ENCODE results near the gene CBLB. TPM values are rescaled to one million over a fixed set of nuclear protein-coding genes. Genes with fewer than 3 reads are reported as not detected.

CBLB gene
- total and polyA plus RNA-seq, 2 donors, result 14.4 to 126 TPM

DNA sequence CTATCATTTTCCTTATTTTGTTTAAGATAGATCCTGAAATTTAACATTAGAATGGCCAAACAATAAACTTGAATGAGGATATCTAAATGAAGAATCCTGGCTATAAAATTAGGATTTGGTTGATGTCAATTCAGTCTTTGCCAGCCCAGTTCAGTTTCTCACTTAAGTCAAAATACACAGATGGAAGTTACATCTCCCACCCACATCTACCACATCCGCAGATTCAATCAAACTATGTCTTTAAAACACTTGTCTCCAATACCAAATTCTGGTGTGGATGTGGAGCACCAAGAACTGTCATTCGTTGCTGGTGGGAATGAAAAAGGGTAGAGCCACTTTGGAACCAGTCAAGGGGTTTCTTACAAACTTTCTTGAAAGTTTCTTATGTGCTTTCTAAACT lies 18.2 kb downstream of the CBLB start:
- 94% methylated on average over 2 of the region's 2 CpGs for WGBS
- Histone ChIP-seq H3K4me3 (ENCODE audit: low read depth, low read length) (no peak overlapping the region), H3K27ac (ENCODE audit: low read depth) (no peak overlapping the region), H3K4me1 (ENCODE audit: insufficient read depth) (no peaks in the 10 kb centered on the region), H3K36me3 (ENCODE audit: insufficient read depth) (peaks cover 2% of the 10 kb centered on the region)
- no peak for DNase-seq (ENCODE audit: extremely low spot score)

- no peak for DNase-seq (ENCODE audit: extremely low spot score)
- H3K36me3 ChIP-seq (ENCODE audit: insufficient read depth), result peaks cover 2% of the 10 kb centered on the region
- 87% methylated on average over 3 of the region's 3 CpGs for WGBS
- H3K4me3 ChIP-seq (ENCODE audit: low read depth, low read length), result no peak overlapping the region
- no peak overlapping the region for H3K27ac ChIP-seq (ENCODE audit: low read depth)
- H3K4me1 ChIP-seq (ENCODE audit: insufficient read depth), result no peaks in the 10 kb centered on the region
Measured at GRCh38 chr3:105848821-105849220, 20.0 kb downstream of the CBLB start.

DNA sequence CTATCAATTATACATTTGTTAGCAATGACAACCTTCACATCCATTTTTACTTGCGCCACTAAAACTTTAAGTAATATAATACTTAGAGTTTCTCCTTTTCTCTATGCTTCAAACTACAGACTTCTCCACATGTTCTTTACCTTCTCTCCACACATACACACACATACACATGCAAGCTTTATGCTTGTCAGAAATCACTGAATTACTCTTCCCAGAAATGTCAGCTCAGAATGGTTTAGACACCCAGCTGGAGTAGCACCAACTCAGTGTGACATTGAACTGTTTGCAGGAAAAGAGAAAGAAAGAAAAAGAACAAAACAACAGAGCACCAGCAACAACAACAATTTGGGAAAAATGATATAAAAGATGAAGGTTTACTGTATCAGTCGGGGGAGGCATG lies 20.9 kb downstream of the CBLB start:
- H3K27ac ChIP-seq (ENCODE audit: low read depth), result no peak overlapping the region
- DNase-seq (ENCODE audit: extremely low spot score), result no peak
- 80% methylated on average over 2 of the region's 2 CpGs for WGBS
- H3K36me3 ChIP-seq (ENCODE audit: insufficient read depth), result peaks cover 2% of the 10 kb centered on the region
- no peaks in the 10 kb centered on the region for H3K4me1 ChIP-seq (ENCODE audit: insufficient read depth)
- H3K4me3 ChIP-seq (ENCODE audit: low read depth, low read length), result no peak overlapping the region

GRCh38 chr3:105847452-105847851 lies 21.4 kb downstream of the CBLB start:
- Histone ChIP-seq H3K36me3 (ENCODE audit: insufficient read depth) (peaks cover 2% of the 10 kb centered on the region), H3K4me1 (ENCODE audit: insufficient read depth) (no peaks in the 10 kb centered on the region), H3K4me3 (ENCODE audit: low read depth, low read length) (no peak overlapping the region), H3K27ac (ENCODE audit: low read depth) (no peak overlapping the region)
- WGBS, result 83% methylated on average over 1 of the region's 1 CpG
- DNase-seq (ENCODE audit: extremely low spot score), result no peak

DNA sequence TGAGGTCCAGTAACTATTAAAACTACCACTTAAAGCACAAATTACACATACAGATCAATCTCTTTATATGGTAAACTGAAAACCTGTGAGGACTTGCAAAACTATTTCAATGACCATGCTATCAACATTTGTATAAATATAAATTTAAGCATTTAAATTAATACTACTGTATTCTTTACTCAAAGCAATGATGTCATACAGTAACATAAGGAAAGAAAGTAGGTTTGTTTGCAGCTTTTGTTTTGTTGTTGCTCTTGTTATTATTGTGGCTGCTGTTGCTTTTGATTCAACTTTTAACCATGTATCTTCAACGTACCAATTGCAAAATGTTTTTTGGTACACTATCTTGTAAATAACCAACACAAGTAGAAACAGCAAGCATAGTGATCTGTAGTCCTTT lies 22.0 kb downstream of the CBLB start:
- Histone ChIP-seq H3K36me3 (ENCODE audit: insufficient read depth) (peaks cover 1% of the 10 kb centered on the region), H3K4me3 (ENCODE audit: low read depth, low read length) (no peak overlapping the region), H3K27ac (ENCODE audit: low read depth) (no peak overlapping the region), H3K4me1 (ENCODE audit: insufficient read depth) (no peaks in the 10 kb centered on the region)
- DNase-seq (ENCODE audit: extremely low spot score), result no peak
- 42% methylated on average over 1 of the region's 1 CpG for WGBS

DNA sequence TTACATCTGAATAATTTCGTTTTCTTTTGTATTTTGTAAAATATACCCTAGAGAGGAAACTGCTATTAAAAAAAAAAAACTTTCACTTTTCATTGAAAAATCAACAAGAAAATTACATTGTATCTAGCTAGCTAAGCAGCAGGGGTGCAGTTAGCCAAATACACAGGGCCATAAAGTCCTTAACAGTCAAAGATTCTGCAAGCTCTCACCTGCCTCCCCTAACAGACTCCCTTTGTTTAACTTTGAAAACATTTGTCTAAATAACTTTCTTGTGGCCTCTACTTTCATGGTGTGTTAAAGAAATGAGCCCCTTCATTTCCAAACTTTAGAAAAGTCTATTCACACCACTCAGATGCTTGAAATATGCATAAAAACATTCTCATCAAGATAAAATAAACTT lies 23.3 kb downstream of the CBLB start:
- 53% methylated on average over 1 of the region's 1 CpG for WGBS

DNA sequence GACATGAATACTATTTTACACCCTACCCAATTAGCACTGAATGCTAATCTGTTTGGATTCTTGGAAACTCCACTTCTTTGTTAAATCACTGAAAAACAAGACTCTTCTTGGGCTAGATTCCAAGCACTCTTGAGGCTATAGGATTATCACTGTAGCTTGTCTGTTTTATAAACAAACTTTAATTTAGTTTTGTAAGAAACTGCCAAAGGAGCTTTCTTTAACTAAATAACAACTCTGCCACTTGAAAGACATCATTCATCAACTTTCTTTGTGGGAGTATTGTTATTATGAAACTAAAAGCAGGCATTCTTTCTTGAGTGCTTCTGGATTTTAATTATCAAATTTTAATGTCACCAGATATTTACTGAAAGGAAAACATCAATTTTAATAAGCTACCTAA lies 24.1 kb downstream of the CBLB start:
- Histone ChIP-seq H3K4me1 (ENCODE audit: insufficient read depth) (no peaks in the 10 kb centered on the region), H3K36me3 (ENCODE audit: insufficient read depth) (no peaks in the 10 kb centered on the region), H3K4me3 (ENCODE audit: low read depth, low read length) (no peak overlapping the region), H3K27ac (ENCODE audit: low read depth) (no peak overlapping the region)
- DNase-seq (ENCODE audit: extremely low spot score), result no peak

More for the DNA sequence above, 23.3 kb downstream of the CBLB start:
- H3K4me1 ChIP-seq (ENCODE audit: insufficient read depth), result no peaks in the 10 kb centered on the region
- no peak for DNase-seq (ENCODE audit: extremely low spot score)
- H3K36me3 ChIP-seq (ENCODE audit: insufficient read depth), result no peaks in the 10 kb centered on the region
- no peak overlapping the region for H3K4me3 ChIP-seq (ENCODE audit: low read depth, low read length)
- no peak overlapping the region for H3K27ac ChIP-seq (ENCODE audit: low read depth)

DNA sequence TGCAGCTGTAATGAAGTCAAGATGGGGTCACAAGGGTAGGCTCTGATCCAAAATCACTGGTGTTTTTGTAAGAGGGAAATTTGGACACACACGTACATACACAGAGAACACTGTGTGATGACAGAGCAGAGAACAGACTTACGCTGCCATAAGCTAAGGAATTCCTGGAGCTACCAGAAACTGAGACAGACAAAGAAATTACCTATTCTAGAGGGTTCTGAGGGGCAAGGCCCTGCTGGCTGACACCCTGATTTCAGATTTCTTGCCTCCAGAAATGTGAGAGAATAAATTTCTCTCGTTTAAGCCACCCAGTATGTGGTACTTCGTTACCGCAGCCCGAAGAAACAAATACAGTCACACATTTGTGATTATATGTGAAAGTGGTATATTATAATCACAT lies 24.8 kb downstream of the CBLB start:
- H3K4me1 ChIP-seq (ENCODE audit: insufficient read depth), result no peaks in the 10 kb centered on the region
- no peaks in the 10 kb centered on the region for H3K36me3 ChIP-seq (ENCODE audit: insufficient read depth)
- 86% methylated on average over 6 of the region's 6 CpGs for whole genome bisulfite sequencing
- DNase-seq (ENCODE audit: extremely low spot score), result no peak
- no peak overlapping the region for H3K4me3 ChIP-seq (ENCODE audit: low read depth, low read length)
- peak overlapping the region; percentile 10 for H3K27ac ChIP-seq (ENCODE audit: low read depth)

GRCh38 chr3:105842943-105843342 lies 25.9 kb downstream of the CBLB start:
- H3K4me3 ChIP-seq (ENCODE audit: low read depth, low read length), result no peak overlapping the region
- no peaks in the 10 kb centered on the region for H3K36me3 ChIP-seq (ENCODE audit: insufficient read depth)
- no peak for DNase-seq (ENCODE audit: extremely low spot score)
- 70% methylated on average over 2 of the region's 2 CpGs for WGBS
- no peaks in the 10 kb centered on the region for H3K4me1 ChIP-seq (ENCODE audit: insufficient read depth)
- H3K27ac ChIP-seq (ENCODE audit: low read depth), result no peak overlapping the region

GRCh38 chr3:105842449-105842848 lies 26.4 kb downstream of the CBLB start:
- H3K27ac ChIP-seq (ENCODE audit: low read depth), result no peak overlapping the region
- no peak overlapping the region for H3K4me3 ChIP-seq (ENCODE audit: low read depth, low read length)
- no peaks in the 10 kb centered on the region for H3K36me3 ChIP-seq (ENCODE audit: insufficient read depth)
- WGBS, result 83% methylated on average over 3 of the region's 3 CpGs
- no peak for DNase-seq (ENCODE audit: extremely low spot score)
- no peaks in the 10 kb centered on the region for H3K4me1 ChIP-seq (ENCODE audit: insufficient read depth)

GRCh38 chr3:105837947-105838346 lies 30.9 kb downstream of the CBLB start:
- no peak overlapping the region for H3K4me3 ChIP-seq (ENCODE audit: low read depth, low read length)
- H3K27ac ChIP-seq (ENCODE audit: low read depth), result no peak overlapping the region
- no peaks in the 10 kb centered on the region for H3K36me3 ChIP-seq (ENCODE audit: insufficient read depth)
- WGBS, result 85% methylated on average over 2 of the region's 2 CpGs
- no peaks in the 10 kb centered on the region for H3K4me1 ChIP-seq (ENCODE audit: insufficient read depth)
- DNase-seq (ENCODE audit: extremely low spot score), result no peak

DNA sequence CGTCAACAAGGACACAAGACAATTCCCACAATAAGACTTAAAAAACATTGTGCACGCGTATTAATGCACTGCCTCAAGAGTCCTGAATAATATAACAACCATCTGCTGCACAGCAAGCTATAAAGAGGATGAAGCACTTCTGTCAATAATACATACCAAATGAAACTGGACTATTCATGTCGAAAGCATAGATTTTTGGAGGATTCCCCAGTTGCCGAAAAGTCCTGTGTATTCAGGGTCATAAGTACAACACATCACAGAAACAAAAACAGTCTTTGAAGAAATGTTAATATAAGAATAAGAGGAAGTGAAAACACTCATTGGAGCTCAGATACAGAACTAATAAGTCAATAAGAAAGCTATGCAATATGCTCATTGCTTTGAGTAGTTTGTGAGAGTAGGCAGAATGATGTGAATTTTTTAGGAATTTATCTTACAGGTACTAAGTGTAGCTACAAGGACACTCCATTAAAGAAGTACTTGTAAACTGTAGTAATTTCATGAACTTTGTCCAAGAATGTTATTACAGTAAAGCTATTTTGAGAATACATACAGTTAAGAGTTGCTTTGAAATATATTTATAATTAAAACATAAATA lies 31.6 kb downstream of the CBLB start:
- Histone ChIP-seq H3K4me3 (ENCODE audit: low read depth, low read length) (no peak overlapping the region), H3K27ac (ENCODE audit: low read depth) (no peak overlapping the region), H3K36me3 (ENCODE audit: insufficient read depth) (no peaks in the 10 kb centered on the region), H3K4me1 (ENCODE audit: insufficient read depth) (no peaks in the 10 kb centered on the region)
- no peak for DNase-seq (ENCODE audit: extremely low spot score)
- WGBS, result 72% methylated on average over 5 of the region's 5 CpGs

DNA sequence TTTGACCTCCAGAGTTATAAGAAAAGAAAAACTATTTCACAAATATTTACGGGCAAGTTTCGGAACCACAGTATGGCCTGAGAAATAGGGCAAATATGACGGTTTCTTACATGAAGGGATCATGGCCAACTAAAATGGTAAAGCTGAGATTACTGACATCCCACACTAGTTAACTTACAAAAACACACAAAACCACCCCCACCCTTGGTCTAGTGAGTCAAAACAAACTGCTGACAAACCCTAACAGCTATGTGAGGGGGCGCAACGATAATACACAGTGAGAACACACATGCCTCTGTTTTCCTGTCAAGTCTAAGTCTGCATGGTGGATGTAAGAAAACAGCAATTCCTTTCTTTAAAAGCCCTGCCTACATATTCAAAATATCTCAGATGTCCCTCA lies 32.3 kb downstream of the CBLB start:
- Histone ChIP-seq H3K27ac (ENCODE audit: low read depth) (no peak overlapping the region), H3K4me1 (ENCODE audit: insufficient read depth) (no peaks in the 10 kb centered on the region), H3K4me3 (ENCODE audit: low read depth, low read length) (no peak overlapping the region), H3K36me3 (ENCODE audit: insufficient read depth) (no peaks in the 10 kb centered on the region)
- WGBS, result 79% methylated on average over 5 of the region's 5 CpGs
- no peak for DNase-seq (ENCODE audit: extremely low spot score)

- Histone ChIP-seq H3K4me1 (ENCODE audit: insufficient read depth) (no peaks in the 10 kb centered on the region), H3K36me3 (ENCODE audit: insufficient read depth) (no peaks in the 10 kb centered on the region), H3K27ac (ENCODE audit: low read depth) (no peak overlapping the region), H3K4me3 (ENCODE audit: low read depth, low read length) (no peak overlapping the region)
- no peak for DNase-seq (ENCODE audit: extremely low spot score)
Measured at GRCh38 chr3:105835606-105836005, 33.2 kb downstream of the CBLB start.

GRCh38 chr3:105834768-105835167 lies 34.0 kb downstream of the CBLB start:
- H3K4me3 ChIP-seq (ENCODE audit: low read depth, low read length), result no peak overlapping the region
- H3K36me3 ChIP-seq (ENCODE audit: insufficient read depth), result no peaks in the 10 kb centered on the region
- no peaks in the 10 kb centered on the region for H3K4me1 ChIP-seq (ENCODE audit: insufficient read depth)
- H3K27ac ChIP-seq (ENCODE audit: low read depth), result peak overlapping the region; percentile 10
- WGBS, result 89% methylated on average over 3 of the region's 3 CpGs
- DNase-seq (ENCODE audit: extremely low spot score), result no peak
